HepG2 (cell line): Measurements from ENCODE around the gene CRISPLD2. TPM values are rescaled to one million over a fixed set of nuclear protein-coding genes. Genes with fewer than 3 reads are reported as not detected.

Experiments
- ATAC-seq: fragments of 200-7000 bp; cut with Tn5 transposase; 3 replicates; pipeline ENCODE4 v1.9.1; 2020; ENCODE audit warnings: mild to moderate bottlenecking, moderate library complexity
- BruUV-seq: library from RNA; stranded (reverse); fragments of 400-500 nt; replicated peaks from 2 replicates; lab custom pipeline; 2021; lab: Mats Ljungman, UMichigan
- CTCF ChIA-PET: fragments of 300-600 bp; formaldehyde crosslinking; extraction: SDS; loops from one replicate; lab custom pipeline; 2021; ENCODE audit warnings: low total read pairs, inconsistent platforms, low intra/inter-chr PET ratio; lab: Yijun Ruan, JAX
- POLR2A ChIA-PET: fragments of 350-600 bp; sonication (Branson Sonifier 250); formaldehyde crosslinking; loops from one replicate; lab custom pipeline; 2020; ENCODE audit warnings: antibody characterized with exemption, inconsistent platforms; lab: Yijun Ruan, JAX
- DNase-seq: peaks from one replicate; pipeline ENCODE4 v3.0.0-alpha.2; 2015; ENCODE audit warnings: low spot score
- FAIRE-seq: peaks from 3 replicates; lab custom pipeline; 2011; peaks lifted over from hg19 to GRCh38; lab: Jason Lieb, UNC
- H2AFZ ChIP-seq: one replicate; pipeline ENCODE4 v1.6.1; 2011; ENCODE audit warnings: low read length, inconsistent platforms
- H3K27ac ChIP-seq: fragments of 300-600 bp; 3 replicates; pipeline ENCODE4 v1.8.0; 2011; ENCODE audit warnings: mixed run types, mild to moderate bottlenecking, mixed read lengths, low read length, inconsistent platforms; ENCODE audit not compliant: insufficient read depth; ENCODE audit errors: extremely low read length
- H3K27me3 ChIP-seq, 2 experiments: fragments of 200-600 bp in 1 of 2; 2 replicates in 1 of 2; 3 replicates in 1 of 2; pipeline versions ENCODE4 v1.6.0 to v1.8.0; 2011; ENCODE audit warnings: low read length in 2 of 2, mild to moderate bottlenecking in 2 of 2, moderate library complexity in 2 of 2, inconsistent platforms in 1 of 2; ENCODE audit not compliant: insufficient read depth in 2 of 2, control insufficient read depth in 1 of 2
- H3K36me3 ChIP-seq, 2 experiments: fragments of 200-600 bp in 1 of 2; replicated peaks in 1 of 2; 2 replicates in 1 of 2; 3 replicates in 1 of 2; pipeline versions ENCODE4 v1.5.1 to v1.8.0; 2011; ENCODE audit warnings: low read length in 2 of 2, inconsistent platforms in 1 of 2; ENCODE audit not compliant: insufficient read depth in 2 of 2, control insufficient read depth in 1 of 2
- H3K4me1 ChIP-seq: 2 replicates; pipeline ENCODE4 v1.5.1; 2012; ENCODE audit warnings: low read length, inconsistent platforms; ENCODE audit not compliant: insufficient read depth
- H3K4me2 ChIP-seq: 2 replicates; pipeline ENCODE4 v1.6.0; 2011; ENCODE audit warnings: low read depth, low read length, inconsistent platforms
- H3K4me3 ChIP-seq, 3 experiments: fragments of 200-600 bp in 1 of 3; sonication (generic), shearing (Covaris generic) in 1 of 3; replicated peaks in 1 of 3; 2 replicates each; pipeline ENCODE4 v1.5.1; 2011 to 2016; ENCODE audit warnings: low read length in 3 of 3, inconsistent platforms in 2 of 3, low read depth in 2 of 3, mild to moderate bottlenecking in 2 of 3, control low read depth in 1 of 3, mixed read lengths in 1 of 3; ENCODE audit not compliant: insufficient read depth in 1 of 3
- H3K79me2 ChIP-seq: one replicate; pipeline ENCODE4 v1.6.1; 2011; ENCODE audit warnings: low read length, inconsistent platforms; ENCODE audit not compliant: insufficient read depth
- H3K9ac ChIP-seq: 2 replicates; pipeline ENCODE4 v1.6.0; 2011; ENCODE audit warnings: mild to moderate bottlenecking, low read depth, low read length, inconsistent platforms; ENCODE audit not compliant: insufficient read depth
- H3K9me3 ChIP-seq: 2 replicates; pipeline ENCODE4 v1.5.1; 2012; ENCODE audit warnings: mild to moderate bottlenecking, low read length
- H4K20me1 ChIP-seq: 2 replicates; pipeline ENCODE4 v1.6.0; 2011; ENCODE audit warnings: inconsistent platforms, mild to moderate bottlenecking, low read length, moderate library complexity; ENCODE audit not compliant: insufficient read depth
- ELF1 ChIP-seq: sonication (generic); formaldehyde crosslinking; IDR thresholded peaks from 2 replicates; pipeline ENCODE4 v1.4.0; 2020; ENCODE audit warnings: missing genetic modification reagents
- ETV5 ChIP-seq: IDR thresholded peaks from 2 replicates; pipeline ENCODE4 v1.6.1; 2018; ENCODE audit warnings: missing biosample characterization, missing genetic modification reagents, inconsistent platforms, borderline replicate concordance
- FOSL2 ChIP-seq: sonication (generic); formaldehyde crosslinking; IDR thresholded peaks from 2 replicates; pipeline ENCODE4 v1.4.0; 2020; ENCODE audit warnings: missing genetic modification reagents
- GABPA ChIP-seq, 2 experiments: IDR thresholded peaks; 2 replicates each; pipeline ENCODE4 v1.6.1; 2011 to 2016; ENCODE audit warnings: low read depth in 2 of 2, low read length in 1 of 2, missing biosample characterization in 1 of 2, missing genetic modification characterization in 1 of 2
- GABPB1 ChIP-seq: IDR thresholded peaks from 2 replicates; pipeline ENCODE4 v1.6.1; 2016; ENCODE audit warnings: mild to moderate bottlenecking, missing genetic modification reagents, moderate library complexity, missing compliant biosample characterization
- KLF13 ChIP-seq: sonication (generic); formaldehyde crosslinking; IDR thresholded peaks from 2 replicates; pipeline ENCODE4 v1.4.0; 2020; ENCODE audit warnings: mild to moderate bottlenecking, missing genetic modification reagents
- RARA ChIP-seq: IDR thresholded peaks from 2 replicates; pipeline ENCODE4 v1.6.1; 2016; ENCODE audit warnings: missing genetic modification reagents, missing compliant biosample characterization
- SRSF4 ChIP-seq: fragments of 200-400 bp; formaldehyde crosslinking; IDR thresholded peaks from one replicate; pipeline ENCODE4 v1.6.1; 2018; ENCODE audit warnings: mild to moderate bottlenecking, low read depth, low read length, moderate library complexity; ENCODE audit not compliant: poor library complexity, severe bottlenecking
- TEAD3 ChIP-seq: optimal IDR thresholded peaks from 2 replicates; pipeline ENCODE3; 2016; ENCODE audit warnings: borderline replicate concordance
- WGBS: methylation state at CpG from one replicate; pipeline ENCODE4 v1.1.6; 2017; ENCODE audit warnings: low lambda C conversion rate; 5-methylcytosine and 5-hydroxymethylcytosine counted together
- in situ Hi-C: cut with HindIII; loops from 2 replicates; pipeline ENCODE4 v1.10.0; 2017; ENCODE audit warnings: low pct_unique_long_range_greater_than_20kb; ENCODE audit not compliant: extremely low pct_ligation_motif_present
- intact Hi-C: fragments of 100-400 bp; cut with micrococcal nuclease; formaldehyde crosslinking; loops from one replicate; pipeline ENCODE4 v1.10.0; 2022; ENCODE audit not compliant: unreplicated experiment
- polyA plus RNA-seq, 8 experiments: library from polyadenylated mRNA; depleted of rRNA in 3 of 8; stranded (reverse) in 7 of 8; unstranded in 1 of 8; fragments of >200 nt; fragmentation: Illumina TruSeq in 4 of 8; extraction: Trizol in 4 of 8; gene quantifications; 2 replicates each; pipeline versions ENCODE4 v1.2.1 to v1.2.3, GENCODE V29; 2011 to 2016; ENCODE audit warnings: low read depth in 4 of 8, missing spikeins in 1 of 8, mixed read lengths in 1 of 8; ENCODE audit not compliant: insufficient read depth in 1 of 8
- total RNA-seq, 5 experiments: library from RNA; depleted of rRNA; stranded (reverse); fragments of >200 nt; fragmentation: Illumina TruSeq; extraction: Trizol; gene quantifications; 2 replicates each; pipeline ENCODE4 v1.2.3, GENCODE V29; 2016; ENCODE audit warnings: low read depth in 1 of 5
- TF ChIP-seq, protein P1 (sequence below): sonication (generic); formaldehyde crosslinking; IDR thresholded peaks from 2 replicates; pipeline ENCODE4 v1.5.1; 2020; ENCODE audit warnings: mild to moderate bottlenecking, missing genetic modification reagents, moderate library complexity
- TF ChIP-seq, protein P2 (sequence below): sonication (generic); formaldehyde crosslinking; IDR thresholded peaks from 2 replicates; pipeline ENCODE4 v1.4.0; 2020; ENCODE audit warnings: mild to moderate bottlenecking, missing genetic modification reagents

Gene CRISPLD2
- total and polyA plus RNA-seq, 2 of the 13 experiments (the other 11 are each of a cell fraction or from before 2014, with no cell fraction given), result 0.04 to 0.31 TPM

DNA sequence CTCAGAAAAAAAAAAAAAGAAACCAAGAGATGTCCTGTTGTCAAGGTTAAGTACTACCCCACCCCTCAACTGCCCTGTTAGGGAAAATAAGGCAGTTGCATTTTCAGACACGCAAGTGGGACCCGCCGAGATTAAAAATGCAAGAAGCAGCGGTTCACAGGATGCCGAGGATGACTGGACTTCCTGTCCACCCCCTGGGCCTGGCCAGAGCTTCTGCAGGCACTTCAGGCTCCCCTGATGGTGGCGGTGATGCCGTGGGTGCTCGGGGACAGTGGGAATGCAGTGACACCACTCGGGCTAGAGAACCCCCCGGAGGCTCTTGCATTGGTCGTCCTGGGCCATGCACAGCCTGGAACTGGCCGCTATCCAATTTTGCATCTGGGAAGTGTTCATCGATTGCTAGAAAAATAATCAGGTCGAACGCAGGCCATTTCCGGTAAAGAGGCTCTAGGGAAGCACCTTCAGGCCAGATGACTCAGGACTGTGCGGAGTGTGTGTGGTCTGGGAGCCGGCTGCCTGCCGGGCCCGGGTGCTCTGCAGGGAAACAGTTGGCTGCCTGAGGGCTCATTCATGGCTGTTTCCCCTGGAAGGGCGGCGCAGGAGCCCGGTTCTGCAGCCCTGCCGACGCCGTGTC, 13.4 kb upstream of the CRISPLD2 start:
- FAIRE-seq, result no peak
- H3K4me2 ChIP-seq, result peak overlapping the region; percentile 8; the same call in 1 of the 2 replicates
- TF ChIP-seq GABPB1 (peak; percentile 60), SRSF4 (no peak), KLF13 (CRISPR knock-in tag) (no peak), TEAD3 (CRISPR knock-in tag) (peak; percentile 19), FOSL2 (peak; percentile 33; the same call in 1 of the 2 replicates), ELF1 (CRISPR knock-in tag) (peak; percentile 50; the same call in 1 of the 2 replicates), RARA (CRISPR knock-in tag) (peak; percentile 48; the same call in 1 of the 2 replicates), GABPA (IDR thresholded peaks at IDR 0.05; ENCODE audit: low read depth, low read length) (no peak), GABPA (CRISPR knock-in tag; IDR thresholded peaks at IDR 0.05; ENCODE audit: low read depth) (peak; percentile 61), ETV5 (peak; percentile 50; the same call in 1 of the 2 replicates)
- TF ChIP-seq, protein P1, sequence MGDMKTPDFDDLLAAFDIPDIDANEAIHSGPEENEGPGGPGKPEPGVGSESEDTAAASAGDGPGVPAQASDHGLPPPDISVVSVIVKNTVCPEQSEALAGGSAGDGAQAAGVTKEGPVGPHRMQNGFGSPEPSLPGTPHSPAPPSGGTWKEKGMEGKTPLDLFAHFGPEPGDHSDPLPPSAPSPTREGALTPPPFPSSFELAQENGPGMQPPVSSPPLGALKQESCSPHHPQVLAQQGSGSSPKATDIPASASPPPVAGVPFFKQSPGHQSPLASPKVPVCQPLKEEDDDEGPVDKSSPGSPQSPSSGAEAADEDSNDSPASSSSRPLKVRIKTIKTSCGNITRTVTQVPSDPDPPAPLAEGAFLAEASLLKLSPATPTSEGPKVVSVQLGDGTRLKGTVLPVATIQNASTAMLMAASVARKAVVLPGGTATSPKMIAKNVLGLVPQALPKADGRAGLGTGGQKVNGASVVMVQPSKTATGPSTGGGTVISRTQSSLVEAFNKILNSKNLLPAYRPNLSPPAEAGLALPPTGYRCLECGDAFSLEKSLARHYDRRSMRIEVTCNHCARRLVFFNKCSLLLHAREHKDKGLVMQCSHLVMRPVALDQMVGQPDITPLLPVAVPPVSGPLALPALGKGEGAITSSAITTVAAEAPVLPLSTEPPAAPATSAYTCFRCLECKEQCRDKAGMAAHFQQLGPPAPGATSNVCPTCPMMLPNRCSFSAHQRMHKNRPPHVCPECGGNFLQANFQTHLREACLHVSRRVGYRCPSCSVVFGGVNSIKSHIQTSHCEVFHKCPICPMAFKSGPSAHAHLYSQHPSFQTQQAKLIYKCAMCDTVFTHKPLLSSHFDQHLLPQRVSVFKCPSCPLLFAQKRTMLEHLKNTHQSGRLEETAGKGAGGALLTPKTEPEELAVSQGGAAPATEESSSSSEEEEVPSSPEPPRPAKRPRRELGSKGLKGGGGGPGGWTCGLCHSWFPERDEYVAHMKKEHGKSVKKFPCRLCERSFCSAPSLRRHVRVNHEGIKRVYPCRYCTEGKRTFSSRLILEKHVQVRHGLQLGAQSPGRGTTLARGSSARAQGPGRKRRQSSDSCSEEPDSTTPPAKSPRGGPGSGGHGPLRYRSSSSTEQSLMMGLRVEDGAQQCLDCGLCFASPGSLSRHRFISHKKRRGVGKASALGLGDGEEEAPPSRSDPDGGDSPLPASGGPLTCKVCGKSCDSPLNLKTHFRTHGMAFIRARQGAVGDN (CRISPR knock-in tag), result peak; percentile 57
- TF ChIP-seq, protein P2, sequence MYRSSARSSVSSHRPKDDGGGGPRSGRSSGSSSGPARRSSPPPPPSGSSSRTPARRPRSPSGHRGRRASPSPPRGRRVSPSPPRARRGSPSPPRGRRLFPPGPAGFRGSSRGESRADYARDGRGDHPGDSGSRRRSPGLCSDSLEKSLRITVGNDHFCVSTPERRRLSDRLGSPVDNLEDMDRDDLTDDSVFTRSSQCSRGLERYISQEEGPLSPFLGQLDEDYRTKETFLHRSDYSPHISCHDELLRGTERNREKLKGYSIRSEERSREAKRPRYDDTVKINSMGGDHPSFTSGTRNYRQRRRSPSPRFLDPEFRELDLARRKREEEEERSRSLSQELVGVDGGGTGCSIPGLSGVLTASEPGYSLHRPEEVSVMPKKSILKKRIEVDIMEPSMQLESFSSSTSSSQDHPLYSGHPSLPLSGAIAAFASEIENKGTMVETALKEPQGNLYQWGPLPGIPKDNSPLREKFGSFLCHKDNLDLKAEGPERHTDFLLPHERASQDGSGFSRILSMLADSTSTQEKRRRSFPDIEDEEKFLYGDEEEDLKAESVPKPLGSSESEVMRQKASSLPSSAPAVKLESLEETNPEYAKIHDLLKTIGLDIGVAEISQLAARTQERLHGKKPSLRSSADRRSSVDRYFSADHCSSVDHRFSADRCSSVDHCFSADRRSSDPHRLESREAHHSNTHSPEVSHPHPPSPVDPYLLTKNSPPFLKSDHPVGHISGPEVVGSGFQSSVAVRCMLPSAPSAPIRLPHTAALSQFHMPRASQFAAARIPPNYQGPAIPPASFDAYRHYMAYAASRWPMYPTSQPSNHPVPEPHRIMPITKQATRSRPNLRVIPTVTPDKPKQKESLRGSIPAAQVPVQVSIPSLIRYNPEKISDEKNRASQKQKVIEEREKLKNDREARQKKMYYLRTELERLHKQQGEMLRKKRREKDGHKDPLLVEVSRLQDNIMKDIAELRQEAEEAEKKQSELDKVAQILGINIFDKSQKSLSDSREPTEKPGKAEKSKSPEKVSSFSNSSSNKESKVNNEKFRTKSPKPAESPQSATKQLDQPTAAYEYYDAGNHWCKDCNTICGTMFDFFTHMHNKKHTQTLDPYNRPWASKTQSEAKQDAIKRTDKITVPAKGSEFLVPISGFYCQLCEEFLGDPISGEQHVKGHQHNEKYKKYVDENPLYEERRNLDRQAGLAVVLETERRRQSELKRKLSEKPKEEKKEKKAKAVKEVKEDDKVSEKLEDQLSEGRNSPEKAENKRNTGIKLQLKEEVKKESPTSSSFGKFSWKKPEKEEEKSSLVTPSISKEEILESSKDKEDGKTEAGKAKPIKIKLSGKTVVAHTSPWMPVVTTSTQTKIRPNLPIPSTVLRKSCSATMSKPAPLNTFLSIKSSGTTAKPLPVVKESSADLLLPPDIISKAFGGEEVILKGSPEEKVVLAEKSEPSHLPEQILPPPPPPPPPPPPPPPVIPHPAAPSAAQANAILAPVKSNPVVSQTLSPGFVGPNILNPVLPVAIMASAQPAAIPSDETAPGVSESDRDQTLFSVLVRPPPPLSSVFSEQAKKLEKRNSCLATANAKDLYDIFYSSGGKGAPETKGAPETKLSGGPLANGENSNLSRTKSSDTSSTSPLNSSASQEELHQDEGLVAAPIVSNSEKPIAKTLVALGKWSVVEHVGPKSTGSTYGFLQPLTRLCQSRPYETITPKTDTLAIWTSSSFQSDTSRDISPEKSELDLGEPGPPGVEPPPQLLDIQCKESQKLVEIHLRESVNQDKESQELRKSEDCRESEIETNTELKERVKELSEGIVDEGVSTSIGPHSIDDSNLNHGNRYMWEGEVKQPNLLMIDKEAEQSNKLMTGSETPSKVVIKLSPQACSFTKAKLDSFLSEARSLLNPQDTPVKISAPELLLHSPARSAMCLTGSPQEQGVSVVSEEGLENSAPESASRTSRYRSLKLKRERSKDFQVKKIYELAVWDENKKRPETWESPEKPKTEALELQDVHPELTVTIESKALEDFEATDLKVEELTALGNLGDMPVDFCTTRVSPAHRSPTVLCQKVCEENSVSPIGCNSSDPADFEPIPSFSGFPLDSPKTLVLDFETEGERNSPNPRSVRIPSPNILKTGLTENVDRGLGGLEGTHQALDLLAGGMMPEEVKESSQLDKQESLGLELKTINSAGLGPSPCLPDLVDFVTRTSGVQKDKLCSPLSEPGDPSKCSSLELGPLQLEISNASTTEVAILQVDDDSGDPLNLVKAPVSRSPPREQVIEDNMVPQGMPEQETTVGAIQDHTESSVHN, result no peak

More for the DNA sequence above, 13.4 kb upstream of the CRISPLD2 start:
- 38% methylated on average over 17 of the region's 26 CpGs for WGBS
- no TSS peak for BruUV-seq
- no peak for DNase-seq
- Histone ChIP-seq H3K4me1 (peaks cover 7% of the 10 kb centered on the region; the same call in 1 of the 2 replicates), H3K36me3 (no peaks in the 10 kb centered on the region), H3K9me3 (no peaks in the 10 kb centered on the region), H4K20me1 (no peaks in the 10 kb centered on the region), H3K79me2 (no peaks in the 10 kb centered on the region), H3K27ac (no peak overlapping the region), H3K4me3 (no peak overlapping the region; a peak in 1 of 6 replicates), H2AFZ (no peak overlapping the region), H3K9ac (no peak overlapping the region), H3K27me3 (peaks cover 0 to 62% of the 10 kb centered on the region in 2 experiments; a peak in 4 of 5 replicates)
- in situ Hi-C loops (no loop called here), intact Hi-C loops (no loop called here)
- POLR2A ChIA-PET, result no interaction called here
- CTCF ChIA-PET, result no interaction called here
- ATAC-seq, result peak; percentile 85
